GM19023 (cell line): ENCODE results near the gene CRHR1.

Source experiments
- ATAC-seq: cut with Tn5 transposase; IDR thresholded peaks from one replicate; pipeline ENCODE4 v1.9.1; 2021; ENCODE audit warnings: mild to moderate bottlenecking, moderate library complexity; ENCODE audit not compliant: unreplicated experiment

CRHR1 gene

GRCh38 chr17:45757431-45758218, 26.5 kb upstream of the CRHR1 start:
- no peak for ATAC-seq

GRCh38 chr17:45758544-45758943, 25.6 kb upstream of the CRHR1 start:
- ATAC-seq: no peak

- no peak for ATAC-seq
Observed at GRCh38 chr17:45759761-45760160, 24.4 kb upstream of the CRHR1 start.

- ATAC-seq: no peak
Observed at GRCh38 chr17:45761957-45762565, 22.1 kb upstream of the CRHR1 start.

GRCh38 chr17:45763182-45763581, 20.9 kb upstream of the CRHR1 start:
- ATAC-seq: no peak

- no peak for ATAC-seq
Observed at GRCh38 chr17:45764479-45764878, 19.6 kb upstream of the CRHR1 start.

GRCh38 chr17:45768000-45768399, 16.1 kb upstream of the CRHR1 start:
- ATAC-seq: no peak

GRCh38 chr17:45770632-45771270, 13.4 kb upstream of the CRHR1 start:
- no peak for ATAC-seq

GRCh38 chr17:45771271-45771959, 12.7 kb upstream of the CRHR1 start:
- no peak for ATAC-seq

- ATAC-seq: no peak
Observed at GRCh38 chr17:45775148-45775547, 9.0 kb upstream of the CRHR1 start.

- ATAC-seq: no peak
Observed at GRCh38 chr17:45775576-45776011, 8.5 kb upstream of the CRHR1 start.

- no peak for ATAC-seq
Observed at GRCh38 chr17:45776896-45777295, 7.2 kb upstream of the CRHR1 start.

- no peak for ATAC-seq
Observed at GRCh38 chr17:45777388-45777787, 6.7 kb upstream of the CRHR1 start.

GRCh38 chr17:45780921-45781320, 3.2 kb upstream of the CRHR1 start:
- ATAC-seq: no peak

- no peak for ATAC-seq
Observed at GRCh38 chr17:45782889-45783592, 1.1 kb upstream of the CRHR1 start.

- ATAC-seq: no peak
Observed at GRCh38 chr17:45783593-45784292, 377 bp upstream of the CRHR1 start.

GRCh38 chr17:45784741-45785479, 790 bp downstream of the CRHR1 start:
- no peak for ATAC-seq

GRCh38 chr17:45785480-45786193, 1.5 kb downstream of the CRHR1 start:
- ATAC-seq: no peak

- ATAC-seq: no peak
Observed at GRCh38 chr17:45786349-45786748, 2.2 kb downstream of the CRHR1 start.
